Stimulated activated naive B cell treated with anti-CD40 and anti-IgM and Interleukin-4, amounts not matched to agents 10 μg/mL and 1 μg/mL and 100 μg/mL, for 72 hours (primary cell): ENCODE results near the gene MADD.

Experiments used
- ATAC-seq, 2 donors: fragments of 150-1000 bp; cut with Tn5 transposase; replicated peaks; 2 replicates each; pipeline ENCODE4 v1.10.0; 2021; ENCODE audit warnings: moderate library complexity in 1 of 2
- DNase-seq: peaks from one replicate; pipeline ENCODE4 v3.0.0; 2021
- H3K27ac Mint-ChIP-seq: one replicate; pipeline ENCODE4 v1.8.0; 2022; ENCODE audit warnings: mild to moderate bottlenecking, mixed read lengths
- H3K27me3 Mint-ChIP-seq, 2 donors: one replicate each; pipeline ENCODE4 v1.8.0; 2022; ENCODE audit warnings: mixed read lengths in 2 of 2
- H3K36me3 Mint-ChIP-seq, 2 donors: one replicate each; pipeline ENCODE4 v1.8.0; 2022; ENCODE audit warnings: mixed read lengths in 2 of 2, mild to moderate bottlenecking in 1 of 2
- H3K4me1 Mint-ChIP-seq, 2 donors: one replicate each; pipeline ENCODE4 v1.8.0; 2022; ENCODE audit warnings: mixed read lengths in 2 of 2, mild to moderate bottlenecking in 1 of 2
- H3K4me3 Mint-ChIP-seq, 2 donors: one replicate each; pipeline ENCODE4 v1.8.0; 2022; ENCODE audit warnings: mild to moderate bottlenecking in 2 of 2, mixed read lengths in 2 of 2, moderate library complexity in 1 of 2
- H3K9me3 Mint-ChIP-seq, 2 donors: one replicate each; pipeline ENCODE4 v1.8.0; 2022; ENCODE audit warnings: mixed read lengths in 2 of 2, mild to moderate bottlenecking in 1 of 2

MADD gene

DNA sequence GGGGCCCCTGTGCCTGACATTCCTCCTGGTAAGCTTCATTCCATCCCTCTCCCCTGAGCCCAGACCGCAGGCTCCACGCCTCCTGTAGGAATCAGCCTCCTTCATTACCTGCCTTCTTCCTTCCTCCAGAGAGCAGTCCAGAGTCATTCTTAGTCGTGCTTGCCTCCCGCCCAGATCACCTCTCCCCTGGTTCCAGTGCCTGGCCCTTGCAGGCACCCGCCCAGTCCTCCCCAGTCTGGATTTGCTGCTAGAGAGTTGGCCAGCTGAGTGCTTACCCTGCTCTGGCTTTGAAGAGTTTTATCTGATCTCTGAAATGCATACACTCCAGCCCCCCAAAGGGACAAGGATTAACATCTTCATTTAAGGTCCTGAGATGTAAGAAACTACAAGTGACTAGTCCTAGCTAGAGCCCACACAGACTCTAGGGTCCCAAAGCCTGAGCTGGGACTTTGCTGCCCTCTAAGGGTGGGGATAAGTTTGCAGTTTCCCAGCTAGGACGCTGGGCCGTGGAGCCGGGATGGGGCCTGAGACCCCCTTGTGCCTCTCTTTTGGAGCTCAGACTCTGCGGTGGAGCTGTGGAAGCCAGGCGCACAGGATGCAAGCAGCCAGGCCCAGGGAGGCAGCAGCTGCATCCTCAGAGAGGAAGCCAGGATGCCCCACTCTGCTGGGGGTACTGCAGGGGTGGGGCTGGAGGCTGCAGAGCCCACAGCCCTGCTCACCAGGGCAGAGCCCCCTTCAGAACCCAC lies 10.5 kb upstream of the MADD start:
- DNase-seq = no peak
- H3K27me3 Mint-ChIP-seq = peaks cover 0 to 6% of the 10 kb centered on the region in 2 donors
- peaks cover 13 to 19% of the 10 kb centered on the region in 2 donors for H3K4me1 Mint-ChIP-seq
- ATAC-seq = peak; percentile 85 to 88
- H3K9me3 Mint-ChIP-seq = no peaks in the 10 kb centered on the region
- no peak overlapping the region for H3K4me3 Mint-ChIP-seq
- no peak overlapping the region for H3K27ac Mint-ChIP-seq
- peaks cover 0 to 3% of the 10 kb centered on the region in 2 donors for H3K36me3 Mint-ChIP-seq

GRCh38 chr11:47260366-47260765 lies 9.6 kb upstream of the MADD start:
- Mint-ChIP-seq H3K27me3 (peaks cover 0 to 6% of the 10 kb centered on the region in 2 donors), H3K36me3 (peaks cover 0 to 3% of the 10 kb centered on the region in 2 donors), H3K4me1 (peaks cover 14 to 25% of the 10 kb centered on the region in 2 donors), H3K27ac (no peak overlapping the region), H3K9me3 (no peaks in the 10 kb centered on the region), H3K4me3 (no peak overlapping the region)
- no peak for ATAC-seq
- DNase-seq = no peak

- peaks cover 15 to 28% of the 10 kb centered on the region in 2 donors for H3K4me1 Mint-ChIP-seq
These were observed 8.6 kb upstream of the MADD start for GRCh38 chr11:47261291-47261800.

DNA sequence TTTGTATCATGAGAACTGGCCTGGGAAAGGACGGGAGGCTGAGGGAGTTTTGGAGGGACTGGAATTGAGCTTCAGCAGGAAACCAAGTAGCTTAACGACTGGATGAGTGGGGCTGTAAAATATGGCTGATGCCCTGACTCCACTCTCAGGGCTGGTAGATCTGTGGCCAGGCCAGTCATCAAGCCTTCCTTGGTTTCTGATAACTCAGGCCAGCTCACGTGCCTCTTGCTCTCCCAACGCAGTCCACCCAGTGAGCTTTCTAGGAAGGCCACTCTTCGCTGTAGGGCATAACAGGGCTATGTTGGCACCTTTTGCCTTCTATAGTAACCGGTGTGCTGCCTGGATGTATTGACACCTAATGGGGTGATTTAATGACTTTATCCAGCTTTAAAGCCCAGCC lies 5.8 kb upstream of the MADD start:
- H3K9me3 Mint-ChIP-seq = no peaks in the 10 kb centered on the region
- H3K27ac Mint-ChIP-seq = no peak overlapping the region
- no peaks in the 10 kb centered on the region for H3K27me3 Mint-ChIP-seq
- H3K4me3 Mint-ChIP-seq = no peak overlapping the region
- ATAC-seq = no peak
- peaks cover 19 to 27% of the 10 kb centered on the region in 2 donors for H3K4me1 Mint-ChIP-seq
- no peak for DNase-seq
- H3K36me3 Mint-ChIP-seq = peaks cover 0 to 3% of the 10 kb centered on the region in 2 donors

More at GRCh38 chr11:47261291-47261800, 8.6 kb upstream of the MADD start:
- Mint-ChIP-seq H3K4me3 (no peak overlapping the region), H3K27me3 (peaks cover 0 to 6% of the 10 kb centered on the region in 2 donors), H3K36me3 (peaks cover 0 to 3% of the 10 kb centered on the region in 2 donors), H3K9me3 (no peaks in the 10 kb centered on the region), H3K27ac (peak overlapping the region; percentile 25)
- DNase-seq (no peak), ATAC-seq (no peak)

DNA sequence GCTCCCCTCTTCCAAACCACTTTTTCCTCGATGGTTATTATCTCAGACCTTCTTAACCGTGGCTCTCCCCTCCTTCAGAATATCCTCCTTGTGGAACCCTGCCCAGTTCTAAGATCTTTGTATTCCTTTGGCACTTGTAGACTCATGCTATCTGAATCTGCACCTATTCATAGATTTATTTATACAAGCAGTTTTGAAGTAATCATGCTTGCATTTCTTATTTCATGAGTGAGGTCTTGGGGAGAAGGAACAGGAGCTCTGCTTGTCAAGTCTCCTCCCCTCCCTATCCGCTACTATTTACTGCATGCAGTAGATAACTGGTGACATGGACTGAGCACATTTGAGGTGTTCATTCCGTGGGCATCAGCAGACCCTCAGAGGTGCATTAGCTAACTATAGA lies 5.4 kb upstream of the MADD start:
- DNase-seq = no peak
- H3K4me1 Mint-ChIP-seq = peaks cover 16 to 25% of the 10 kb centered on the region in 2 donors

GRCh38 chr11:47267876-47268275 lies 2.1 kb upstream of the MADD start:
- no peak for DNase-seq
- H3K27ac Mint-ChIP-seq = peak overlapping the region; percentile 39
- H3K36me3 Mint-ChIP-seq = no peaks in the 10 kb centered on the region
- H3K9me3 Mint-ChIP-seq = no peaks in the 10 kb centered on the region
- peaks cover 34 to 46% of the 10 kb centered on the region in 2 donors for H3K4me1 Mint-ChIP-seq
- ATAC-seq = no peak
- no peaks in the 10 kb centered on the region for H3K27me3 Mint-ChIP-seq
- peak overlapping the region in 1 of 2 donors; percentile 78 for H3K4me3 Mint-ChIP-seq

More for the DNA sequence above, 5.4 kb upstream of the MADD start:
- no peaks in the 10 kb centered on the region for H3K27me3 Mint-ChIP-seq
- no peaks in the 10 kb centered on the region for H3K9me3 Mint-ChIP-seq
- peaks cover 0 to 3% of the 10 kb centered on the region in 2 donors for H3K36me3 Mint-ChIP-seq
- no peak overlapping the region for H3K4me3 Mint-ChIP-seq
- H3K27ac Mint-ChIP-seq = no peak overlapping the region
- ATAC-seq = no peak

DNA sequence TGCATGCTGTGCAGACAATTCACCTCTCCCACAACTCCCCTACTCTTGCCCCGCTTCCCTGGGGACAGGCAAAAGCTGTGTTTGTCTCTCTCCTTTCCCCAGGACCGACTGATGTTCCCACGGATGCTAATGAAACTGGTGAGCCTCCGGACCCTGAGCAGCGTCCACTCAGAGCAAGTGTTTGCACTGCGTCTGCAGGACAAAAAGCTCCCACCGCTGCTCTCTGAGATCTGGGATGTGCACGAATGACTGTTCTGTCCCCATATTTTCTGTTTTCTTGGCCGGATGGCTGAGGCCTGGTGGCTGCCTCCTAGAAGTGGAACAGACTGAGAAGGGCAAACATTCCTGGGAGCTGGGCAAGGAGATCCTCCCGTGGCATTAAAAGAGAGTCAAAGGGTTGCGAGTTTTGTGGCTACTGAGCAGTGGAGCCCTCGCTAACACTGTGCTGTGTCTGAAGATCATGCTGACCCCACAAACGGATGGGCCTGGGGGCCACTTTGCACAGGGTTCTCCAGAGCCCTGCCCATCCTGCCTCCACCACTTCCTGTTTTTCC lies 1.4 kb upstream of the MADD start:
- no peaks in the 10 kb centered on the region for H3K36me3 Mint-ChIP-seq
- peak overlapping the region; percentile 78 to 94 for H3K4me3 Mint-ChIP-seq
- no peak for DNase-seq
- ATAC-seq = no peak
- peaks cover 36 to 52% of the 10 kb centered on the region in 2 donors for H3K4me1 Mint-ChIP-seq
- peak overlapping the region; percentile 99 for H3K27ac Mint-ChIP-seq
- H3K9me3 Mint-ChIP-seq = no peaks in the 10 kb centered on the region
- no peaks in the 10 kb centered on the region for H3K27me3 Mint-ChIP-seq

DNA sequence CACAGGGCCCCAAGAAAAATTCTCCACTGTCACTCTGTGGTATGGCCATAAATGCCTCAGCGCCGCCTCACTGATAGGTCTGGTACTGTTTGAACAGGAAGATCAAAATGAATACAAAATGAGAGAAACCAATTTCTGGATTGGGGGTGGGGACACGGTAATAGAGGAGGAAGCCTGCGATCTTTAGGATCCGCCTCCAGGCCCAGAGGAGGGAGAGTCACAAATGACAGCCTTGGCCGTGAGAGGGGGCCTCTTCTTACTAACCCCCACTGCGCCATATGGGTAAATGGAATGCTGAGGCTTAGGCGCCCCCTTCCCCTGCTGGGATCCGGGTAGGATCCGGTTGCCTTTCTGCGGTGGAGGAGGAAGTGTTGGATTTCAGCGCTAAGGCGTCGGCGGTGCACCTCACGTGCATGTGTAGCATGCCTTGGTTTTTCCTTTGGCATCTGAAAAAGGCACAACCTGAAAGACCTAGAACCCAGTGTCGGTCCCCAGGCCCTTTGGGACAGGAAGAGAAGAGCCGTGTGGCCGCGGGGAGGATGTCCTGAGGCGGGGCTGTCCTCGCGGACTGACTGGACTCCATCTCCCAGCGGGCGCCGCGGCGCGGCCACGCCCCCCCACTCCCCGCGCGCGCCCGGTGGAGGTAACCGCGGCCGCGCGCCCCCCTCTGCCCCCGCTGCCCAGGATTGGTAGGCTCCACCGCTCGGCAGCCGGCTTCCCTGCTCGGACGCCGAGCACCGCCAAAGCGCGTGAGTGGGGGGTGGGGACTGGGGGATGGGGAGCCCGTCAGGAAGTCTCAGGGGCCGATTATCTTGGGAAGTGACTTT lies 718 bp upstream of the MADD start:
- DNase-seq (peak; percentile 81), ATAC-seq (peak; percentile 62 to 75)
- peak overlapping the region; percentile 99 for H3K27ac Mint-ChIP-seq
- no peaks in the 10 kb centered on the region for H3K9me3 Mint-ChIP-seq
- no peaks in the 10 kb centered on the region for H3K27me3 Mint-ChIP-seq
- peaks cover 0 to under 1% of the 10 kb centered on the region in 2 donors for H3K36me3 Mint-ChIP-seq
- H3K4me3 Mint-ChIP-seq = peak overlapping the region; percentile 78 to 94
- peaks cover 36 to 55% of the 10 kb centered on the region in 2 donors for H3K4me1 Mint-ChIP-seq

- peak overlapping the region; percentile 87 for H3K27ac Mint-ChIP-seq
- ATAC-seq (no peak), DNase-seq (no peak)
- H3K9me3 Mint-ChIP-seq = no peaks in the 10 kb centered on the region
- no peaks in the 10 kb centered on the region for H3K27me3 Mint-ChIP-seq
- H3K4me3 Mint-ChIP-seq = peak overlapping the region; percentile 78 to 94
- H3K4me1 Mint-ChIP-seq = peaks cover 32 to 52% of the 10 kb centered on the region in 2 donors
- peaks cover 6 to 8% of the 10 kb centered on the region in 2 donors for H3K36me3 Mint-ChIP-seq
These were observed 668 bp downstream of the MADD start for GRCh38 chr11:47270331-47271271.

DNA sequence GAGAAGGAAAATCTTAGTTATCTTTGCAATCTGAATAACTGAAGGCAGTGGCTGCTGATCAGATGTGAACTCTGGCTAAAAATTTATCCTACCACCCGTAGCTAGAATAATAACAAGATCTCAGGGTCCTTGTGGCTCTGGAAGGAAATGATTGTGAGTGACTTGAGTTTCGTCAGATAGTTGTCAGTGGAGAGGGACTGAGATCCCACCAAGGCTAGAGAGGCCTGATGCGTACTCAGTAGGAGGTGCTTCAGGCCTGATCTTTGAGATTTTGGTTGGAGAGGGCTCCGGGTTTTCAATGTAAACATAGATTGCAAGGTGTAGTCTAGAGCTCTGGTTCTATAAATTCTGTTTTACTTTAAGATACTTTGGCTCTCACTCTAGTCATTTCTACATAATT lies 1.4 kb downstream of the MADD start:
- peaks cover 13 to 15% of the 10 kb centered on the region in 2 donors for H3K36me3 Mint-ChIP-seq
- H3K4me1 Mint-ChIP-seq = peaks cover 32 to 51% of the 10 kb centered on the region in 2 donors

DNA sequence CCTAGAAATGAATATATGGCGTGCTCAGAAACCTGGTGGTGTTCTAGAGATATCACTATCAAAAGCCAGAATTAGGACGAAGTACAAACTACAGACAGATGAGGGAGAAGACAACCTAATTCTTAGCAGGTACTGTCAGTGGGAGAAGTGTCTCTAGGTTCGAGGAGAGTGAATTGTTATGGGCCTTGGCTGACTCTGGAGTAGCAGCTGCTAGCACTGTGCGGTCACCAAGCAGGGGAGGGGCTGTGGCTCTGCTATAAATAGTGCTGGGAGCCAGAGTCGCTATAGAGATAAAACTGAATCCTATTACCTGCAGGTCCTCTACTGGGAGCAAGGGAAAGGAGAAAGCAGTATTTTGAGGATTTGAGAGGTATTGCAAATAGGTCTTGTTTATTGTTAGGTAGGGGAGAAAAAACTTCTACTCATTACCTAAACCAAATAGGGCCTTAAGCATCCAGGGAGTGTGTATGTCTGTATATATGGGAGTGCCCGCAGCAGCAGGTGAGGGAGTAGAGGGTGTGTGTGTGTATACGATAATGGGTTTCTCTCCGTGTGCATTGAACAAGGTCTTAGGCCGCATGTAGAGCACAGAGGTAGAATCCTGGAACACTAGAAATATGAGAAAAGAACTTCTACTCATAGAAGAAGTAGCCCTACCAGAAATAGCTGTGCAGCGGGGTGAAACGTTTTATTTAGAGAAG lies 2.2 kb downstream of the MADD start:
- DNase-seq = no peak
- Mint-ChIP-seq H3K4me1 (peaks cover 32 to 51% of the 10 kb centered on the region in 2 donors), H3K27ac (peak overlapping the region; percentile 79)

More for the DNA sequence above, 1.4 kb downstream of the MADD start:
- no peak overlapping the region for H3K27ac Mint-ChIP-seq
- H3K9me3 Mint-ChIP-seq = no peaks in the 10 kb centered on the region
- DNase-seq (no peak), ATAC-seq (no peak)
- peak overlapping the region; percentile 78 to 84 for H3K4me3 Mint-ChIP-seq
- H3K27me3 Mint-ChIP-seq = no peaks in the 10 kb centered on the region

DNA sequence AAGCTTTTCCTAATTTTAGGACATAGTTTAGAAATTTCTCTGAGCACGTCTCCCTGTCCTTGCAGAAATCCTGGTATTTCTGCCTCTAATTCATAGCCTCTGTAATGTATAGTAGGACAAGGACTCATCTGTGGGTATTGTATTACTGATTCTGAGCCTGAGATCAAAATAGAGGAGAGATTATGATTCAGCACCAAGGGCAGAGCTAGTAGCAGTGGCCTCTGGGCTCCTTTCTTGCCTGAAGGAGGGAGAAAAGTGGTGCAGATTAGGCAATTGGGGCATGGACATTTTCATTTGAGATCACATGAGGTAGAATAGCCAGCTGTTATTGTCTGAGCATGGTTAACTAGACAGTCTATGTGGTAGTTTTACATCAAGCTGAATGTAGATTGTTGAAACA lies 2.8 kb downstream of the MADD start:
- H3K36me3 Mint-ChIP-seq = peaks cover 18 to 19% of the 10 kb centered on the region in 2 donors
- peak overlapping the region in 1 of 2 donors; percentile 27 for H3K4me3 Mint-ChIP-seq
- no peaks in the 10 kb centered on the region for H3K9me3 Mint-ChIP-seq
- peaks cover 32 to 51% of the 10 kb centered on the region in 2 donors for H3K4me1 Mint-ChIP-seq
- ATAC-seq (no peak), DNase-seq (no peak)
- H3K27ac Mint-ChIP-seq = peak overlapping the region; percentile 27
- no peaks in the 10 kb centered on the region for H3K27me3 Mint-ChIP-seq

More for the DNA sequence above, 2.2 kb downstream of the MADD start:
- peak overlapping the region; percentile 72 to 78 for H3K4me3 Mint-ChIP-seq
- peaks cover 18 to 19% of the 10 kb centered on the region in 2 donors for H3K36me3 Mint-ChIP-seq
- H3K27me3 Mint-ChIP-seq = no peaks in the 10 kb centered on the region
- ATAC-seq = no peak
- H3K9me3 Mint-ChIP-seq = no peaks in the 10 kb centered on the region
